T-helper 2 cell (primary cell): ENCODE results near the gene GIT2.
A peak's percentile ranks its signal among the peaks of the same experiment; 100 is the strongest.

Experiments
- DNase-seq, 5 experiments: peaks; one replicate each; pipeline versions ENCODE4 v3.0.0 to v3.0.0-alpha.2; 2012 to 2022
- total RNA-seq, 2 donors: gene quantifications; one replicate each; lab custom pipeline; 2026; lab: John Stamatoyannopoulos, UW

Gene GIT2
- total RNA-seq: 102 to 127 reads per million in 2 donors

- peak; percentile 86 to 99 (median 92) for DNase-seq
These were observed at the start of gene GIT2 for GRCh38 chr12:109995686-109996482. Gene GIT2, minus strand, starts transcription at chr12:109996368. Its CDS starts 144 bp downstream, at chr12:109996224.

GRCh38 chr12:110042264-110042663 lies 46.1 kb upstream of the GIT2 start:
- no peak for DNase-seq

- DNase-seq: peak in 2 of 5 experiments; percentile 13 to 78
These were observed 43.1 kb upstream of the GIT2 start for GRCh38 chr12:110039085-110039807.

- DNase-seq: no peak
These were observed 42.5 kb upstream of the GIT2 start for GRCh38 chr12:110038741-110039084.

GRCh38 chr12:110037315-110037714 lies 41.1 kb upstream of the GIT2 start:
- DNase-seq: no peak

- DNase-seq: no peak
These were observed 39.5 kb upstream of the GIT2 start for GRCh38 chr12:110035534-110036104.

- no peak for DNase-seq
These were observed 37.7 kb upstream of the GIT2 start for GRCh38 chr12:110033888-110034287.

GRCh38 chr12:110029290-110029815 lies 33.2 kb upstream of the GIT2 start:
- DNase-seq: no peak

- DNase-seq: no peak
These were observed 32.2 kb upstream of the GIT2 start for GRCh38 chr12:110028323-110028722.

- DNase-seq: no peak
These were observed 27.9 kb upstream of the GIT2 start for GRCh38 chr12:110024051-110024450.

GRCh38 chr12:110023059-110023980 lies 27.2 kb upstream of the GIT2 start:
- no peak for DNase-seq

GRCh38 chr12:110020956-110021355 lies 24.8 kb upstream of the GIT2 start:
- DNase-seq: no peak

- peak in 1 of 5 experiments; percentile 60 for DNase-seq
These were observed 19.0 kb upstream of the GIT2 start for GRCh38 chr12:110015132-110015531.

GRCh38 chr12:110012659-110013058 lies 16.5 kb upstream of the GIT2 start:
- peak in 1 of 5 experiments; percentile 65 for DNase-seq

- DNase-seq: peak in 2 of 5 experiments; percentile 19 to 60
These were observed 16.0 kb upstream of the GIT2 start for GRCh38 chr12:110012137-110012536.

GRCh38 chr12:110010853-110011723 lies 14.9 kb upstream of the GIT2 start:
- DNase-seq: peak in 2 of 5 experiments; percentile 22 to 77

GRCh38 chr12:110008681-110009398 lies 12.7 kb upstream of the GIT2 start:
- peak in 1 of 5 experiments; percentile 77 for DNase-seq

GRCh38 chr12:110007881-110008280 lies 11.7 kb upstream of the GIT2 start:
- no peak for DNase-seq

- no peak for DNase-seq
These were observed 9.9 kb upstream of the GIT2 start for GRCh38 chr12:110006115-110006514.

GRCh38 chr12:110005319-110005973 lies 9.3 kb upstream of the GIT2 start:
- DNase-seq: peak in 1 of 5 experiments; percentile 82
